OCI-LY1 (cell line): ENCODE results near the gene THRA.

Experiments
- CTCF ChIP-seq: fragments of 200-600 bp; sonication (generic), shearing (Covaris generic); IDR thresholded peaks from 2 replicates; pipeline ENCODE4 v1.5.1; 2017; ENCODE audit warnings: mild to moderate bottlenecking, antibody characterized with exemption, low read length, moderate library complexity, mixed read lengths
- EZH2 ChIP-seq: fragments of 200-600 bp; sonication (generic), shearing (Covaris generic); IDR thresholded peaks from 2 replicates; pipeline ENCODE4 v1.8.0; 2017; ENCODE audit warnings: borderline replicate concordance, mixed run types, mild to moderate bottlenecking, antibody characterized with exemption, low read length, moderate library complexity, mixed read lengths

- TF ChIP-seq CTCF (no peak), EZH2 (no peak)
Observed at GRCh38 chr17:40060887-40061608, 1.7 kb upstream of the THRA start.
